Measurements from ENCODE around the gene IRX4. TPM values are rescaled to one million over a fixed set of nuclear protein-coding genes. Genes with fewer than 3 reads are reported as not detected.

Gene IRX4
- total RNA-seq, 1 donor from 2014 or later: not detected

DNA sequence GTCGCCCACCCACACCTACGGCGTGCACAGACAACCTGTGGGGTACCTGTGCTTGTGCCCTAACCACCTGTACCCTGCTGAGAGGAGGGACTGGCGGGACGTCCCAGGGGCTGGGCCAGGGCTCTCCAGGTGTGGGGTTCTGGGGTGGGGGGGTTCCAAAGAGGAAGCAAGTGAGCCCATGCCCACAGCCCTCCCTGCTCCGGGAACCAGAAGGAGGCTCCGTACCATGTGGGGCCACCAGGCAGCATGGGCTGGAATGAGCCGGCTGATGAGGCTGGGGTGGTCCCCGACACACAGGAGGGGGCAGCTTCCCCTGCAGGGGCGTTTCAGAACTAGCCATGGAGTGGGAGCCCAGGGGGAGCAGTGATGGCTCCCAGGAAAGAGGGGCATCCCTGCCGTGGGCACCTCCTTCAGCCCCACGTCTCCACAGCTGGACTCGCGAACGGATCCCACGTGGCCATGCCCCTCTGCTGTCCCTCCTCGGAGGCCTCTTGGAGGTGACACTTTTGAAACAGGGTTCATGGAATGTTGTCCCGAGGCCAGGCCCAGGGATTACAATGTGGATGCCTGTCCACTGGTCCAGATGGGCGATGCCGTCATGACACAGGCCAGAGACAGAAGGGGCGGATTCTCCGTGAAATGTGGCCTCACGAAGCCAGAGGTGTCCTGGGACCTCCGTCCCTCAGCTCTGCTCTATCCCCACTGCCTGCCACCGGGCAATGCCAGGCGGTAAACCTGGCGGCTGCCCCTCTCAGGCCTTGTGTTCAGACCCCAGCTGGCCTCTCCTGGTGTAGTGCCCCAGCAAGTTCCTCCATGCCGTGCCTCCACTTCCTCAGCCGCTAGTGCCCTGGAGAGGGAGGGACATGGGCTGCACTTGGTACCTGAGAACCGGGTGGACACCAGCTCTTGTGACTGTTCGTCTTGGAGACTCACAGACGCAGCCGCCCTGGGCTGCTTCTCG, 33.6 kb upstream of the IRX4 start:
- TF ChIP-seq, protein P1, sequence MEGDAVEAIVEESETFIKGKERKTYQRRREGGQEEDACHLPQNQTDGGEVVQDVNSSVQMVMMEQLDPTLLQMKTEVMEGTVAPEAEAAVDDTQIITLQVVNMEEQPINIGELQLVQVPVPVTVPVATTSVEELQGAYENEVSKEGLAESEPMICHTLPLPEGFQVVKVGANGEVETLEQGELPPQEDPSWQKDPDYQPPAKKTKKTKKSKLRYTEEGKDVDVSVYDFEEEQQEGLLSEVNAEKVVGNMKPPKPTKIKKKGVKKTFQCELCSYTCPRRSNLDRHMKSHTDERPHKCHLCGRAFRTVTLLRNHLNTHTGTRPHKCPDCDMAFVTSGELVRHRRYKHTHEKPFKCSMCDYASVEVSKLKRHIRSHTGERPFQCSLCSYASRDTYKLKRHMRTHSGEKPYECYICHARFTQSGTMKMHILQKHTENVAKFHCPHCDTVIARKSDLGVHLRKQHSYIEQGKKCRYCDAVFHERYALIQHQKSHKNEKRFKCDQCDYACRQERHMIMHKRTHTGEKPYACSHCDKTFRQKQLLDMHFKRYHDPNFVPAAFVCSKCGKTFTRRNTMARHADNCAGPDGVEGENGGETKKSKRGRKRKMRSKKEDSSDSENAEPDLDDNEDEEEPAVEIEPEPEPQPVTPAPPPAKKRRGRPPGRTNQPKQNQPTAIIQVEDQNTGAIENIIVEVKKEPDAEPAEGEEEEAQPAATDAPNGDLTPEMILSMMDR (IDR thresholded peaks at IDR 0.05; ENCODE audit: unreplicated experiment): no peak
- Mint-ChIP-seq H3K4me1 (no peaks in the 10 kb centered on the region), H3K4me3 (no peak overlapping the region), H3K36me3 (no peaks in the 10 kb centered on the region), H3K27ac (no peak overlapping the region), H3K27me3 (ENCODE audit: low read depth) (peaks cover 56% of the 10 kb centered on the region), H3K9me3 (no peaks in the 10 kb centered on the region)
- peak in 1 of 2 experiments; percentile 29 for DNase-seq (ENCODE audit: low spot score in 2 of 2, unreplicated experiment in 2 of 2)

- TF ChIP-seq, protein P1 (IDR thresholded peaks at IDR 0.05; ENCODE audit: unreplicated experiment): no peak
- Mint-ChIP-seq H3K9me3 (no peaks in the 10 kb centered on the region), H3K27me3 (ENCODE audit: low read depth) (peaks cover 53% of the 10 kb centered on the region), H3K27ac (no peak overlapping the region), H3K36me3 (no peaks in the 10 kb centered on the region), H3K4me1 (no peaks in the 10 kb centered on the region), H3K4me3 (no peak overlapping the region)
- peak in 1 of 2 experiments; percentile 6 for DNase-seq (ENCODE audit: low spot score in 2 of 2, unreplicated experiment in 2 of 2)
Measured at GRCh38 chr5:1915316-1915715, 32.6 kb upstream of the IRX4 start.

DNA sequence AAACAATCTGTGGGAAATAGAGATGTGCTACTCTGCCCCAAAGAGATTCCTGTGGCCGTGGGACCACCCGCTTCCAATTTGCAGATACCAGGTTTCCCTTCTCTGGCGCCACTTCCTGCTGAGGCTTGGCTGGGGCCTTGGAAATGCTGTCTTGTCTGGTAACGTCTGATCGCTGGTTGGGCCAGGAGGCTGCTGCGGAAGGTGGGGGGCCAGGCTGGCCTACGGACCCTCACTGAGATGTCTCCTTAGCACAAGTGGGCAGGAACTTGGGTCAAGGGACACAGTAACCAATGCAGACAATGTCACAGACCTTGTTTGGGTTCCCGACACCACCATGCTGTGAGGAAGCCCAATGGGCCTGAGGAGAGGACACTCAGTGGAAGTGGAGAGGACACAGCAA, 31.7 kb upstream of the IRX4 start:
- H3K4me3 Mint-ChIP-seq: no peak overlapping the region
- DNase-seq (ENCODE audit: low spot score in 2 of 2, unreplicated experiment in 2 of 2): peak in 1 of 2 experiments; percentile 6
- H3K9me3 Mint-ChIP-seq: no peaks in the 10 kb centered on the region
- no peaks in the 10 kb centered on the region for H3K36me3 Mint-ChIP-seq
- peaks cover 53% of the 10 kb centered on the region for H3K27me3 Mint-ChIP-seq (ENCODE audit: low read depth)
- TF ChIP-seq, protein P1 (IDR thresholded peaks at IDR 0.05; ENCODE audit: unreplicated experiment): no peak
- H3K27ac Mint-ChIP-seq: no peak overlapping the region
- H3K4me1 Mint-ChIP-seq: no peaks in the 10 kb centered on the region

GRCh38 chr5:1913578-1913977, 30.9 kb upstream of the IRX4 start:
- H3K36me3 Mint-ChIP-seq: no peaks in the 10 kb centered on the region
- H3K9me3 Mint-ChIP-seq: no peaks in the 10 kb centered on the region
- no peaks in the 10 kb centered on the region for H3K4me1 Mint-ChIP-seq
- H3K4me3 Mint-ChIP-seq: no peak overlapping the region
- DNase-seq (ENCODE audit: low spot score in 2 of 2, unreplicated experiment in 2 of 2): no peak
- H3K27ac Mint-ChIP-seq: no peak overlapping the region
- TF ChIP-seq, protein P1 (IDR thresholded peaks at IDR 0.05; ENCODE audit: unreplicated experiment): no peak
- H3K27me3 Mint-ChIP-seq (ENCODE audit: low read depth): peaks cover 53% of the 10 kb centered on the region

DNA sequence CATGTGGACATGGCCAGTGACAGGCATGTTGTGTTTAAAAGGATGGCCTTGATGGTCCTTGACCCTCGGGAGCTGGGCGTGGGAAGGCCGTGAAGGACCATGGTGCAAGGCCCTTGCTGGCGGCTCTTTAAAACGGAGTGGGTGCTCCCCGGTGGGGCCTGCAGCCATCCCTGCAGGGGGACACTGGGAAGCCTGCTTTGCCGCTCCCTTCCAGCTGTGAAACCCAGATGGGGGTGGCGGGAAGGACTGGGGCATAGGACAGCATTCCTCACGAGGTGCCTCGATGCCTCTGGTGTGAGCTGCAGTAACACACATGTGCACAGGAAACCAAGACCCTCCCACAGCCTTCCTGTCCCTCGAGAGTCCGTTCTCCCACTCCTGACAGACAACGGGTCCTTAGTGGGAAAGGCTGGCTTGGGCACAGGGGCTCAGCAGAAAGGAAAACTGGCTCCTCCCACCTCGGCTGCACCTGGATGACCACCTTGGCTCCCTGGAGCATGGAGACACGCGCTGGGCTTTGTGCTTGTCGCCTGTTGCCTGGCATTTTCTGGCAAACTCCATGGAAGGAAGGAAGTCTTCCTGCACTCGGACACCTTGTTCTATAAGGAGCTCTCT, 30.3 kb upstream of the IRX4 start:
- Mint-ChIP-seq H3K36me3 (no peaks in the 10 kb centered on the region), H3K27ac (no peak overlapping the region), H3K9me3 (no peaks in the 10 kb centered on the region), H3K4me3 (no peak overlapping the region), H3K4me1 (no peaks in the 10 kb centered on the region), H3K27me3 (ENCODE audit: low read depth) (peaks cover 56% of the 10 kb centered on the region)
- DNase-seq (ENCODE audit: low spot score in 2 of 2, unreplicated experiment in 2 of 2): no peak
- TF ChIP-seq, protein P1 (IDR thresholded peaks at IDR 0.05; ENCODE audit: unreplicated experiment): no peak

All from mesothelial cell of epicardium (in vitro differentiated cells).